GM18507 (cell line): ENCODE results near the gene AOPEP.
"Not testable (repeated sequence)": the region's sequence is repeated elsewhere in the genome, so short reads cannot be mapped to it uniquely, and the experiment has no call there.

ENCODE experiments used
- DNase-seq: peaks from one replicate; pipeline ENCODE4 v3.0.0; 2011; ENCODE audit warnings: low read depth; ENCODE audit not compliant: insufficient read length; ENCODE audit errors: extremely low spot score
- FAIRE-seq: peaks from 2 replicates; lab custom pipeline; 2011; peaks lifted over from hg19 to GRCh38; lab: Jason Lieb, UNC

AOPEP gene

DNA sequence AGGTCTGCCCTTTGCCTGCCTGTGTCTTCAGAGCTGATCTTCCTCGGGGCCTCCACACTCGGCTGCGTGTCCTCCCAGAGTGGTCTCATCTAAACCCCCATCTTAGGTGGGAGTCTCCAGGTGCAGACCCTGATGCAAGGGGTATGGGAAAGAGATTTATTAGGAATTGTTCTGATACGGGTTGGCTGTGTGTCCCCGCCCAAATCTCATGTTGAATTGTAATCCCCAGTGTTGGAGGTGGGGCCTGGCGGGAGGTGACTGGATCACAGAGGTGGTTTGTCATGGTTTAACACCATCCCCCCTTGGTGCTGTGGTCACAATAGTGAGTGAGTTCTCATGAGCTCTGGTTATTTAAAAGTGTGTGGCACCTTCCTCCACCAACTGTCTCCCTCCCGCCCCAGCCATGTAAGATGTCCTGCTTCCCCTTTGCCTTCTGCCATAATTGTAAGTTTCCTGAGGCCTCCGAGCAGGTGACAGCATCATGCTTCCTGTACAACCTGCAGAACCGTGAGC is 208.4 kb downstream of the AOPEP start:
- DNase-seq (no peak), FAIRE-seq (no peak)

DNA sequence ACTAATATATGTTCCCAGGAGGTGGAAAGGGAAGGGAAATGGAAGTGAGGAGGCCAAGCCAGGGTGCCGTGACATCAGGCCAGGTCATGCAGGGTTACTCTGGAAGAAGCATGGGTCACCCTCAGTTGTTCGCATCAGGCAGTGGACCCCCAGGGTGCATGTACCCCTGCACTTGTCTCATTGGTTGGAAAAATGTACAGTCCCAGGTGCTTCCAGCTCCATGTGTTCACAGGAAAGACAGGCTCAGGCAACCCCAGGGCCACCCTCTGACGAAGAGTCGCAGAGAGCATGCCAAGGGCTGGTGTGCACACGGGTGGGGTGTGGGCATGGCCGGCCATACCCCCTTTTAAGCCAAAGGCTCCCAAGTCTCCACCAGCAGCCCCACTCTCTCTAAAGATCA is 208.9 kb downstream of the AOPEP start:
- DNase-seq (no peak), FAIRE-seq (no peak)

DNA sequence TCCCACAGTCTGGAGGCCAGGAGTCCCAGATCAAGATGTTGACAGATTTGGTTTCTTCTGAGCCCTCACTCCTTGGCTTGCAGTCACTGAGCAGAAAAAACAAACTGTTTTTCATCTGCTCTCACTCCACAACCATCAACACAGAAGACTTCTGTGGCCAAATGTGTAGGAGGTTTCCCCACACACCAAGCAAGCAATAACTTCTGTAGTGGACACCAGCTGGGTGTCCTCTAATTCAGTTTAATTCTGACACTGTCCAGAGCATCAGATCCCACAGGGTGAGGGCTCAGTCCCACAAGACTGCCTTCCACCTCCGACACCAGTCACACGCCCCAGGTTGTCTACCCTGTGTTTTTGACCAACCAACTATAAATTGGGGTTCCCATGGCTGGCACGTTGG is 209.9 kb downstream of the AOPEP start:
- FAIRE-seq = no peak
- no peak for DNase-seq

DNA sequence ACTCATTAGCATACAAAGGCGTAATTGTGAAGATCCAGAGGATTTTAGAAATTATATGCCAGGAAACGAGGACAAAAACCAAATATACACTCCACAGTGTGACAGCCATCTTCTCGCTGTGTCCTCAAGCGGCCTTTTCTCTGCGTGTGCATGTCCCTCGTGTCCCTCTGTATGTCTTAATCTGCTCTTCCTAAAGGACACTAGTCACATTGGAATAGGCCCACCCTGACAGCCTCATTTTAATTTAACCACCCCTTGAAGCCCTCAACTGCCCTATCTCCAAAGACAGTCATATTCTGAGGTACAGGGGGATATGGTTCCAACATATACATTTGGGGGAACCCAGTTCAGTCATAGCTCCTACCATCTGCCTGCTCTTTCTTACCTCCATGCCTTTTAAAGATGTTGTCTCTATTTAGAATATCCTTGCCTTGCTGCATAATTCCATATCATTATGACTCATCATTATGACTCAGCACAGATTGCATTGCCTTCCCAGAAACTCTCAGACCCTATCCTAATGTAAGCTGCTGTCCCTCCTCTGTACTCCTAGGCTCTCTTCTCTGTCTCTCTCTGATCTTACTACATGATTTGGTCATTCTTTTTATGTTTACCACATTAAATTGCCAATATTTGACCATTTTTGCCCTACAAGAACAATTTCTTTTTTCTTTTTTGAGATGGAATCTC is 210.9 kb downstream of the AOPEP start:
- no peak for DNase-seq

DNA sequence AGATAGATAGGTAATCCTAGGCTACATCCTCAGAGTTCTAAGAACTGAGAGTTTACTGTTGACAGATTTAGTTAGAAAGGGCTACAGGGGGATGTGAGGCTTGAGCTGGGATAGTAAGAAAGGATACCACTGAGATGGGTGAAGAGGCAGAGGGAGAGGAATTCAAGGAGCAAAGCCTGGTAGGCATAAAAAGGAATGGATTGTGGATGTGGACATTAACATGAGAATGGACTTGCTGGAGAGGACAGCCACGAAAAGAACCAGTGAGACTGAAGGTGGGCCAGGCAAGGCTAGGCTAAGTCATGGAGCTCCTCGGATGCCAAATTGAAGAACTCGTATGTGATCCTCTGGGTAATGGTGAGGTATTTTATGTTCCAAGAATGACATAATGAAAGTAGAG is 211.9 kb downstream of the AOPEP start:
- no peak for FAIRE-seq
- DNase-seq = no peak

More for the DNA sequence above, 210.9 kb downstream of the AOPEP start:
- FAIRE-seq = no peak

DNA sequence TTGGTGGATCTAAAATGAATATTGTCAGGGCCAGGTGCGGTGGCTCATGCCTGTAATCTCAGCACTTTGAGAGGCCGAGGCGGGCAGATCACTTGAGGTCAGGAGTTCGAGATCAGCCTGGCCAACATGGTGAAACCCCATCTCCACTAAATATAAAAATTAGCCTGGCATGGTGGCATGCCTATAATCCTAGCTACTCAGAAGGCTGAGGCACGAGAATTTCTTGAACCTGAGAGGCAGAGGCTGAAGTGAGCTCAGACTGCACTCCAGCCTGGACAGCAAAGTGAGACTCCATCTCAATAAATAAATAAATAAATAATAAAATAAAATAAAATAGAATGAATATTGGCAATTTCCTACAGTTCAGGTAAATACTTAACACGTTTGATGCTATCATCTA is 213.8 kb downstream of the AOPEP start:
- not testable (repeated sequence) for FAIRE-seq, DNase-seq

DNA sequence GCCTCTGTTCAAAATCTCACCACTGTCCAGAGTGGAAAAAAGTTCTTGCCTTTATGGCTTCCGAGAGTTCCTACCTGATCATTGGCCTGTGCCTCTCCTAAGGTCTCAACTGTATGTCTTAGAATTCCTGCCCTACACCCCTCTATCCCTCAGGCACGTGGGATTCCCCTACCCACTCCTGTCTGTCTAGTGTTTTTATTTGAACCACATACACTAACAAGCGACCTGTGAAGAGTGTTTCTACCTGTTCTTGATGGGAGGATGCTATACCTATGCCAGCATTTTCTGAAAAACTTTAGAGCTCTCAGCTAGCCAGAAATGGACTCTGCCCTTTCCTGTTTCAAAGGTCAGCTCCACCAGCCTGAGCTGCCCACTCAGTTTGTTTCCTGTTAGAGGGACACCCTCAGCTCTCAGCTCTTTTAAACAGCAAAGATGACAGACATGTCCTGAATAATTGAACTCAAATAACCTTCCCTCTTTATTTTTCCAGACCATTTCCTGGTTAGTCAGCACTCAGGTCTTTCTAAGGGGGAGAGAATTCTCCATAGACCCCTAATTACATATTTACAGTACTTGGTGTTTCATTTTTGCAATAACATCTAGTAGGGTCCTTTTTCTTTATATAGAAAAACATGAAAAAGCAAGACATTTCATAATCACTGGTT is 214.8 kb downstream of the AOPEP start:
- DNase-seq (no peak), FAIRE-seq (no peak)

DNA sequence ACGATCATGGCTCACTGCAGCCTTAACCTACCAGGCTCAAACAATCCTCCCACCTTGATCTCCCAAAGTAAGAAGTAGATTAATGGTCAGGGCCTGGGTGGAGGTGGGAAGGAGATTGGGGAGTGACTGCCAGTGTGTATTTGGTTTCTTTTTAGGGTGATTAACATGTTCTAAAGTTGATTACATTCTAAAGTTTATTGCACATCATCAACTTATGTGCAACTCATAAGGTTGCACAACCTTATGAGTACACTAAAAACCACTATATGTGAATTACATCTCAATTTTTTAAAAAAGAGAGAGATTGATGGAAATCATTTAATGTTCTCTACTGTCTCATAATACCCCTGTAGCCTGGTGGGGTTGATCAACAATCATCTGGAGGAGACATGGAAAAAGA is 218.1 kb downstream of the AOPEP start:
- DNase-seq (no peak), FAIRE-seq (no peak)

DNA sequence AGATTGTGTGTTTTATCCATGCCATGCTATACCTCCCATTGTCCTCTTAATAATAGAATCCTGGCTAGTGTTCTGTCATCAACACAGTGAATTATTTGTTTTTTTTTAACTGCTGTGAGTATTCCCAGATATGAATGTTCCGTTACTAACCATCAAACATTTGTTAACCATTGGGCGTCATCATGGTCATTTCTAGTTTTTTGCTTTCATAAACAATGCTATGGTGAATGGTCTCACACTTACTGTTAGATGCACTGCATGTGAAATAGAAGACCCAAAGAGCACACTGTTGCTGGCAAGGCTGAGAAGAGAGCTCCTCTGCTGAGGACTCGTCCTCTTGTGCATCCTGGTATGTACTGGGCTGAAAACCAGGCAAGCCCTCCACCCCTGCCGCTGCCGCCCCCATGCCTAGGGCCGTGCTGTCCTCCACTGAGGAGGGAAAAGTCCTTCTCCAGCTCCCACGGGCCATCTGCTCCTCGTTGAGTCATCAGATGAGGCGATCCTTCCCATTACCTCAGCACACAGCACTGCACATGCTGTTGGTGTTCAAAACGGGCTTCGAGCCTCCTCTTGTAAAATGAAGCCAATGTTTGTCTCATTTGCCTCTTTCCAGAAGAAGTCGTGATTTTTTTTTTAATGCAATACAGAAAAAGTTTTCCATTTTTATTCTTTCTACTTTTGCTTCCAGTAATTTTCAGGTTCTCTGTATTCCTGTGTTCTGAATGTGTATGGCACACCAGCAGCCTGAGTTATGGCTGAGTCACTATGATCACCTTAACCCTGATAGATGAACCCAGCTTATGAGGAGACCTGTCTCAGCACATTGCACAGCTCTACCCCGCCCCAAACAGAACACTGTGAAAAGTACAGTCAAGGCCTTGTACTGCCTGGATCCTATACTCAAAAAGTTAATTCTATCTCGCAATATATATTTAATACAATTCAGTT is 219.0 kb downstream of the AOPEP start:
- FAIRE-seq (no peak), DNase-seq (no peak)

DNA sequence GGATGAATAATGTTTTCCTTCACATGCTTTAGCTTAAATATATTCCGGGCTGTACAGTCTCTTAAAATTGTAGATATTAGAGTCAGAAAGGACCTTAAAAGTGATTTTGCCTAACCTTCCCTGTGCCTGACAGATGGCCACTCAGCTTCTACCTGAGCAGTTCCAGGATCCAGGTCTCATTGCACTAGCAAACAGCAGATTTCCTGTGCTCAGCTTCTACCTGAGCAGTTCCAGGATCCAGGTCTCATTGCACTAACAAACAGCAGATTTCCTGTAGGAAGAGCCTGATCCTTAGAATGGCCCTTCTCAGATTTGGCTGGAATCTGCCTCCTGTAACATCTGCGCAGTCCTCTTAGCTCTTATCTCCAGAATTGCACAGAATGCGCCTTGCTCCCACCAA is 219.8 kb downstream of the AOPEP start:
- DNase-seq (no peak), FAIRE-seq (no peak)

DNA sequence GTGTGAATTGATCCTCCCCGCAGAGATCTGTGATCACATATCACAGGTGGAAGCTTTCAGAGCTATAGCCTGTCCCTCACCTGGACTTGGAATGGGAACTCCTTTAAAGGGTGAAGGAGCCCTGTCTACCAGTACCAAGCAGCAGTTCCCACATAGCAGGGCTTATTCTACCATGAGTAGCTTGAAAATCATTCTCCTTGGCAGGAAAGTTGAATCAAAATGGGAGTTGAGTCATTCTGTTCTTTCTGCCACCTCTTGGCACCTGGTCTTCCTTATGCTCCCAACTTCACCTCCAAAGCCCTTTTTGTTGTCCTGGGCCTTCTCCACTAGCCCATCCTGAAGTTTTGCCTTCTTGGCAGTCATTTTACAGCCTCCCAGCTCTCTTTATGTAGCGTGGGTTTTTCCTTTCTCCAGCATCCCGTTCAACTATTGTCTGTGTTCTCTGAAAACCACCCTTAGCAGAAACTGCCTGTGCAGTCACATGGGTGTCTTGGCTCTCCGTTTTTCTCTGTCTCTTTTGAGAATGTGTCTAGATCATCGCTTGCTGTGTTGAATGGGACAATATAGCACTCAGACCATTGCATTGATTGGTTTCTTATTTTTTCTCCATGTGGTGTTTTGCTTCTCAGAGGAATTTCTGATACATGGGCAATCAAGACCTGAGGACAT is 222.2 kb downstream of the AOPEP start:
- no peak for FAIRE-seq
- no peak for DNase-seq

DNA sequence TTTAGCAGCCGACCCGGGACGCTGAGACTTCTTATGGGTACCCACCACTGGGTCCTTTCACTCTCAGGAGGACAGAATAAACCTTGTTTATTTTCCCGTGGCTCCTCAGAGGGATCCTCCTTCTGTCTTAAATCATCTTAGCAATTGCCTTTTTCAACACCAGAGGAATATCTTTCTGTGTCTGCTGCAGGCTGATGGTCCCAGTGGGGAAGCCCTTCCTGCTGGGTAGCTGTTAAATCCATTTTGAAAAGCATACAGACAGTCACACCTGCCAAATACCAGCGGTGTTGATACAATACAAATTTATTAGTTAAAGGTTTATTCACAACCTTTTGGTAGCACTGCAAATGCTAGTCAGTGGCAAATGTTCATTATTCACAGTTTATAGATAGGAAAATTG is 222.9 kb downstream of the AOPEP start:
- DNase-seq (no peak), FAIRE-seq (no peak)

DNA sequence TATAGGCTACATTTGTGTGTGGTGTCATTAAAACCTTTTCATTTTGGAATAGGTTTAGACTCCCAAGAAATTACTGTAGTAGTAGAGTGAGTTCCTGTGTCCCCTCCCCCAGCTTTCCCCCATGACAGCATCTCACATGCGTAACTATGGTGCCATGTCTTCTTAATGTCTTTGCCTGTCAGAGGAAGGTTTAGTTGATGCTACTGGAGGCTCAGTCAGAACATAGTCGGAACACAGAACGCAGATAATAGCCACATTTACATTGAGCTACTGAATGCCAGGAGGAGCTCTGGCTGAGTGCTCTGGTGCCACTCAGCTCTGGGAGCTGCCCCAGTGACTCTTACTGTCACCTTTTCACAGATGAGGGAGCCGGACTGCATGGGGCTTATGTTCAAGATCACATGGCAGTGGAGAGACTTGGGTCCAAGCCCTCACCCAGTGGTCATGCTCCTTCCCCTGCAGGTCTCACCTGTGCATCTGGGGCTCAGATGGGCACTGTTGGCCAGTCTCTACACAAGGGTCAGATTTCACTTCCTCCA is 223.6 kb downstream of the AOPEP start:
- FAIRE-seq = no peak
- DNase-seq = no peak

DNA sequence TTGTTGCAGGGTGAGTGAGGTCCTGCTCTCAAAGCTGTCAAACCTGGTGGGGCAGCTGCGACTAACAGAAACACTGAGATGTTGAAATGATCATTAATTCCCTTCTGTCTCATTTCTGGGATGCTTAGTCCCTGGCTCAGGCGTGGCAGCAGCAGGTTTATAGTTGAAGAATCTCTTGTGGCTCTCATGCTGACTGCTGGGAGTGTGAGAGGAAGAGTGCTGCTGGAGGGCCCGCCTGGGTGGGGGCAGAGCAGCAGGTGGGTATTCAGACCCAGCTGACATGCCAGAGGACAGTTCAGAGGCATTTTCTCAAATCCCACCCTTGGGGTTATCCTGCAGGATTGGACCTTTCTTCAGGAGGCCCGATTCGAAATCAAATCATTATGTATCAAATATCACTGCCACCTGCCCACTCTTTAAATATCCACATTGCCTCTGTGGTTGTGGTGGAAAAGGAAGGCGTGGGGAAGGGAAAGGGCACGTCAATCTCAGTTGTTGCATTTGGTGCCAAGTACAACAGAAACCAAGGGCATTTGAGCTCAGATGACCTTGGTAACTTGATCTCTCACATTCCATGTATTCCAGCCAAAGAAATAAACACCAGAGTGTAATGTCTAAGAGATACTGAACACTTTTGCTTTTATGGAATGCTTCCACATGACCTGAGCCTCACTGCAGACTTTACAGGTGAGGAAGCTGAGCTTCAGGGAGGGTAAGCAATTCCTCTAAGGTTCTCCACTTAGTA is 224.3 kb downstream of the AOPEP start:
- FAIRE-seq = no peak
- DNase-seq = no peak

DNA sequence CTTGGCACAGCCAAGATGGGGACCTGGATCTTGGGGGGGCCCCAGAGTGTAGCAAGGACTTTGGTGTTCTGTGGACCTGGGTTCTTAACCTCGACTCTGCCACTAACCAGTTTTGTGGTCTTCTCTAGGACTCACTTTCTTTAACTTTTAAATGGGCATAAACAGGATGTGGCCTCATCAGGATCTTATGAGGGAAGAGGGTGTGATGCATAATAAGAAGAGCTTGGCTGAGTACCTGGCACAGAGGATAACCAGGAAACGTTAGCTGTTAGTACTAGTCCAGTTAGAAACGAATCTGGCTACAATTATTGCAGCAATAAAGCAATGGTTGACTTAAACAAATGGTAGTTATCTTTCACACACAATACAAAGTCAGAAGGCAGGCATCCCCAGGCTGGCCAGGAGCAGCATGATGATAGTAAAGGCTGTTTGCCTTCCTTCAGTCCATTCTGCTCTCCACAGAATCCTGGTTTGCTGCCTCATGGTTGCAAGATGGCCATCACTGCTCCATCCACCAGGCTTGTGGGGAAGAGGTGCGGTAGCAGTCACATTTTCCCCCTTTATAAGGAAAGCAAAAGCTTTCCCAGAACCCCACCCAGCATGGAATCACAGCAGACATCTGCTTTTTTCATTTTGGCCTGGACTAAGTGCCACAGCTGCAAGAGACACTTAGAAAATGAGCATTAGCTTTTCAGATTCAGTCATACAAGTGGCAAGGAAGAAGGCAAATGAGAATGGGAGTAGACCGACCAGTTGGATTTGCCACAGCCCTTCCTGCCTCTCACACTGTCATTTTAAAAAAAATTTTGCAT is 225.0 kb downstream of the AOPEP start:
- DNase-seq (no peak), FAIRE-seq (no peak)

DNA sequence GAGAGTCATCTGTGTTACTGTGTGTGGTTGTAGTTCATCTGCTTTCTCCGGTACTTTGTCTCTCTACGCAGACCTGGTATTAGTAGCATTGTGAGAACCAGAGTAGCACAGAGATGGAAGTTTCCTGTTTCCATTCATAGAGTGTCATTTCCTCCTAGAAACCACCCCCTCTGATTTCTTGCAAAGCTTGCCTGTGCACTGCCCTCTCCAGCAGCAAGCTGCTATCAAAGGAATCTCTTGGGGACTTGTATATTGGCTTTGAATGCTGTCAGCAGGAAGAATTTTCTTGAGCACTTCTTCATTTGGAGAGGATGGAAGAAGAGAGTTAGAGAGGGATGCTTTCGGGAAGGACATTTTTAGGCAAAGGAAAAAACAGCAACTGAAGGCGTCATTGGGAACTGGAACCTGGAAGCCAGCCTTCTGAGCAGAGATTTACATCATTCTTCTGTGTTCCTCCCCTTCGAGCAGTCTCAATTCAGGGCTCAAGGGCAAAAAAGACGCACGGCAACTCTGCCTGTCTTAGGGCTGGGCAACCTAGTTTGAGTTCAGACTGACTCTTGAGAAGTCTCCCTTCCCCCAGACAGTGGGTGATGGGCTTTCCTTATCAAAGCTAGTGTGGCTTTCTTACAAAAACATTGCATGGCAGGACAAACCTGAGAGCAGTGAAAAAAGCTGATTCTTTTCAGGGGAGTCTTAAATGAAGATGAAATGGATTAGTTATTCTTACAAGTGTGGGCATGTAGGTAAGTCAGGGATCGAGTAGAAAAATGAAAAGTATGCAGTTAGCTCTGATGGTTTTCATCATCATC is 226.3 kb downstream of the AOPEP start:
- DNase-seq = peak; percentile 9
- FAIRE-seq = peak; percentile 70

DNA sequence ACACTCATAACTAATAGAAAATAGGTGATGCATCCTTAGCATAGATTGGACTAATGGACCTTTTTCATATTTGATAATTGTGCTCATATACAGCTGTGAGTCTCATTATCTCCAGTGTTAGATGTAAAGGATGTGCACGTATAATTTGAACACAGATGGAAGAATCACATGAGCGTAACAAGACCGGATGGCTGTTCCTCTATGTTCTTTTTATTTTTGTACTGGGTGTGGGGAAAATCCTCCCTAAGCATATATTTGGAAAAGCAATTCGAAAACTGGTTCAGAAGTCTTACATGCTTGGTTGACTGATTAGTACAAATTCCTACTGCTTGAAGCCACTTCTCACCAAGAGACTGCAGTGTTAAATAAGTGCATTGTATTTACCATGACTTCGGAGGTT is 230.2 kb downstream of the AOPEP start:
- DNase-seq (no peak), FAIRE-seq (no peak)
